Gastroesophageal sphincter (tissue), 4 donors: ENCODE measurements around the gene ACADM. TPM values are rescaled to one million over a fixed set of nuclear protein-coding genes. Genes with fewer than 3 reads are reported as not detected.
A peak's percentile ranks its signal among the peaks of the same experiment; 100 is the strongest.
"Not testable (repeated sequence)": the region's sequence is repeated elsewhere in the genome, so short reads cannot be mapped to it uniquely, and the experiment has no call there.

ENCODE experiments used
- ATAC-seq: fragments of 150-250 bp; one replicate; pipeline ENCODE4 v1.9.1; 2016; ENCODE audit warnings: mild to moderate bottlenecking, moderate library complexity
- H3K27ac ChIP-seq, 4 donors: fragments of 200-600 bp; sonication (generic) in 3 of 4; 1 replicate in 3 of 4; 2 replicates in 1 of 4; pipeline ENCODE4 v1.5.1; 2016 to 2019
- H3K27me3 ChIP-seq: fragments of 200-600 bp; sonication (generic); one replicate; pipeline ENCODE4 v1.5.1; 2019
- H3K36me3 ChIP-seq, 2 donors: fragments of 200-600 bp; sonication (generic); one replicate each; pipeline ENCODE4 v1.5.1; 2019; ENCODE audit warnings: control low read depth in 1 of 2
- H3K4me1 ChIP-seq, 3 donors: fragments of 200-600 bp; sonication (generic); 1 replicate in 2 of 3; 2 replicates in 1 of 3; pipeline ENCODE4 v1.5.1; 2016 to 2019; ENCODE audit warnings: control low read depth in 2 of 3
- H3K4me3 ChIP-seq, 2 donors: fragments of 200-600 bp; sonication (generic); one replicate each; pipeline ENCODE4 v1.5.1; 2019; ENCODE audit warnings: mild to moderate bottlenecking in 1 of 2, moderate library complexity in 1 of 2
- H3K9me3 ChIP-seq, 3 donors: fragments of 200-600 bp; sonication (generic); one replicate each; pipeline ENCODE4 v1.5.1; 2017 to 2019; ENCODE audit warnings: control low read depth in 2 of 3
- EP300 ChIP-seq: sonication (generic); formaldehyde crosslinking; IDR thresholded peaks from one replicate; pipeline ENCODE4 v1.6.1; 2017; ENCODE audit warnings: antibody characterized with exemption, mild to moderate bottlenecking
- POLR2A ChIP-seq, 2 donors: fragments of 450-650 bp; IDR thresholded peaks; one replicate each; pipeline ENCODE4 v1.6.1; 2017; ENCODE audit warnings: antibody characterized with exemption in 2 of 2, mild to moderate bottlenecking in 2 of 2, moderate library complexity in 1 of 2
- POLR2AphosphoS5 ChIP-seq: sonication (generic); formaldehyde crosslinking; IDR thresholded peaks from one replicate; pipeline ENCODE4 v1.6.1; 2017; ENCODE audit warnings: antibody characterized with exemption
- WGBS, 2 donors: methylation state at CpG; one replicate each; pipeline ENCODE4 v1.1.5; 2018; ENCODE audit warnings: low coverage in 1 of 2; 5-methylcytosine and 5-hydroxymethylcytosine counted together
- total RNA-seq, 4 donors: library from RNA; depleted of rRNA; stranded (reverse); fragments of >200 nt; gene quantifications; one replicate each; pipeline ENCODE4 v1.1.0, GENCODE V29; 2016
- TF ChIP-seq, protein P1 (sequence below), 4 experiments: fragments of 200-600 bp in 2 of 4; fragments of 450-650 bp in 2 of 4; sonication (generic) in 1 of 4; IDR thresholded peaks; one replicate each; pipeline ENCODE4 v1.5.1; 2017 to 2019; ENCODE audit warnings: antibody characterized with exemption in 4 of 4, mild to moderate bottlenecking in 2 of 4, moderate library complexity in 2 of 4

ACADM gene
- total RNA-seq, 4 donors from 2014 or later: 51.2 to 73.8 (median 66.3) TPM

DNA sequence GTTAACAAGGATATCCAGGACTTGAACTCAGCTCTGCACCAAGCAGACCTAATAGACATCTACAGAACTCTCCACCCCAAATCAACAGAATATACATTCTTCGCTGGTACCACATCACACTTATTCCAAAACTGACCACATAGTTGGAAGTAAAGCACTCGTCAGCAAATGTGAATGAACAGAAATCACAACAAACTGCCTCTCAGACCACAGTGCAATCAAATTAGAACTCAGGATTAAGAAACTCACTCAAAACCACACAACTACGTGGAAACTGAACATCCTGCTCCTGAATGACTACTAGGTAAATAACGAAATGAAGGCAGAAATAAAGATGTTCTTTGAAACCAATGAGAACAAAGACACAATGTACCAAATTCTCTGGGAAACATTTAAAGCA lies 55.7 kb downstream of the ACADM start:
- H3K27ac ChIP-seq, H3K4me1 ChIP-seq, ATAC-seq, H3K36me3 ChIP-seq, H3K27me3 ChIP-seq, H3K4me3 ChIP-seq: not testable (repeated sequence)
- 69 to 79% methylated on average over 4 of the region's 4 CpGs for WGBS, 2 donors
- H3K9me3 ChIP-seq: peaks cover 0 to 22% (median 0%) of the 10 kb centered on the region in 3 donors

DNA sequence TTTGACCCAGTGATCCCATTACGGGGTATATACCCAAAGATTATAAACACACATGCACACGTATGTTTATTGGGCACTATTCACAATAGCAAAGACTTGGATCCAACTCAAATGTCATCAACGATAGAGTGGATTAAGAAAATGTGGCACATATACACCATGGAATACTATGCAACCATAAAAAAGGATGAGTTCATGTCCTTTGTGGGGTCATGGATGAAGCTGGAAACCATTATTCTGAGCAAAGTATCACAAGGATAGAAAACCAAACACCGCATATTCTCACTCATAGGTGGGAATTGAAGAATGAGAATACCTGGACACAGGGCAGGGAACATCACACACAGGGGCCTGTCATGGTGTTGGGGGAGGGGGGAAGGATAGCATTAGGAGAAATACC lies 59.4 kb downstream of the ACADM start:
- H3K36me3 ChIP-seq, H3K4me3 ChIP-seq, H3K27ac ChIP-seq, H3K27me3 ChIP-seq, H3K9me3 ChIP-seq, ATAC-seq: not testable (repeated sequence)
- peaks cover 2 to 33% (median 19%) of the 10 kb centered on the region in 3 donors for H3K4me1 ChIP-seq
- 88 to 93% methylated on average over 4 of the region's 4 CpGs for WGBS, 2 donors

- ATAC-seq: peak; percentile 59
- H3K36me3 ChIP-seq: peaks cover 0 to 8% of the 10 kb centered on the region in 2 donors
- 0 to 13% methylated on average over 7 to 9 of the region's 9 CpGs for WGBS, 2 donors
- no peaks in the 10 kb centered on the region for H3K9me3 ChIP-seq
- H3K4me3 ChIP-seq: peak overlapping the region; percentile 68 to 97
- peak overlapping the region; percentile 59 to 87 (median 81) for H3K27ac ChIP-seq
- TF ChIP-seq POLR2AphosphoS5 (no peak), EP300 (no peak), POLR2A (IDR thresholded peaks at IDR 0.05) (no peak)
- TF ChIP-seq, protein P1, sequence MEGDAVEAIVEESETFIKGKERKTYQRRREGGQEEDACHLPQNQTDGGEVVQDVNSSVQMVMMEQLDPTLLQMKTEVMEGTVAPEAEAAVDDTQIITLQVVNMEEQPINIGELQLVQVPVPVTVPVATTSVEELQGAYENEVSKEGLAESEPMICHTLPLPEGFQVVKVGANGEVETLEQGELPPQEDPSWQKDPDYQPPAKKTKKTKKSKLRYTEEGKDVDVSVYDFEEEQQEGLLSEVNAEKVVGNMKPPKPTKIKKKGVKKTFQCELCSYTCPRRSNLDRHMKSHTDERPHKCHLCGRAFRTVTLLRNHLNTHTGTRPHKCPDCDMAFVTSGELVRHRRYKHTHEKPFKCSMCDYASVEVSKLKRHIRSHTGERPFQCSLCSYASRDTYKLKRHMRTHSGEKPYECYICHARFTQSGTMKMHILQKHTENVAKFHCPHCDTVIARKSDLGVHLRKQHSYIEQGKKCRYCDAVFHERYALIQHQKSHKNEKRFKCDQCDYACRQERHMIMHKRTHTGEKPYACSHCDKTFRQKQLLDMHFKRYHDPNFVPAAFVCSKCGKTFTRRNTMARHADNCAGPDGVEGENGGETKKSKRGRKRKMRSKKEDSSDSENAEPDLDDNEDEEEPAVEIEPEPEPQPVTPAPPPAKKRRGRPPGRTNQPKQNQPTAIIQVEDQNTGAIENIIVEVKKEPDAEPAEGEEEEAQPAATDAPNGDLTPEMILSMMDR (IDR thresholded peaks at IDR 0.05): no peak
- no peaks in the 10 kb centered on the region for H3K27me3 ChIP-seq
- H3K4me1 ChIP-seq: peaks cover 3 to 48% (median 33%) of the 10 kb centered on the region in 3 donors
Observed at GRCh38 chr1:75785320-75785982, 60.9 kb downstream of the ACADM start.

DNA sequence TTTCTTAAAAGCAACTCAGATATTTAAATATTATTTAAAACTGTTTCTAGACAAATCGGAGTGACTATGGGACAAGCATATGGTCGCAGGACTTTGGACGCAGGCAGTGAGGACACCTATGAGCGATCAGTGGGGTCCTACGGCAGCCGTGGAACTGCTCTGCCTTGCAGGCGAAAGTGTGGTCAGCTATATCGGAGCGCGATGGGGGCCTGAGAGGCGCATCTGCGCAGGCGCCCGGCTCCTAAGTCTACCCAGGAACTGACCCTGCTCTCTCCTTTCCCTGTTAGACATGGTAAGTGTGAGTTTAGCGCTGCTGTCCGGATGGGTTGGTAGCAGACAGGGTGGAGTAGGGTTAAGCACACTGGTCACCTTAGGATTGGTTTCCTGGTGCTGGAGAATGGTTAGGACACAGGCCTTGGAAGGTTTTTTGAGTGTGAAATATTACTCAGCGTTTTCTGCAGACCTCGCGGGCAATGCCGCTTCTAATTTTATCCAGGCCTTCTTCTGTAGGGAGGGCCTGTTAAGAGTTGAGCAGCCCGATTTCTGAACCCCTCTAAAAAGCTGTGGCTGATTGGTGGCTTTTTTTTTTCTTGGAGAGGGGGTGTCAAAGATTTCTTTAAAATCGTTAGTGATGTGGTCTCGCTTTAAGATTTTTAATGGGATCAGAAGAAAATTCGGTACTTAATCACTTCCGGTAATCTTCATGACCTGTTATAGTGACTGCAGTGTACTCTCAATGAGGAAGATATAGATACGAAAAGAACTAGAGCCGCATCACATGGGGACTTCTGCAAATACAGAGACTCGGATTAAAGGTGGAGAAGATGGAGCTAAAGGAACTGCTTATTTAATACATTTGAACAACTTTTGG lies 61.7 kb downstream of the ACADM start, which contains the start of gene RABGGTB:
TSS of gene RABGGTB (plus strand) at position 274 of the 871 bp plus-strand sequence. CDS start at position 290, 16 bp downstream.
- H3K27me3 ChIP-seq: no peaks in the 10 kb centered on the region
- H3K4me1 ChIP-seq: peaks cover 3 to 56% (median 37%) of the 10 kb centered on the region in 3 donors
- H3K27ac ChIP-seq: peak within 1 kb of the TSS; percentile 79 to 87 (median 82)
- 0 to 2% methylated on average over 14 to 23 of the region's 28 CpGs for WGBS, 2 donors
- peak within 1 kb of the TSS; percentile 68 to 97 for H3K4me3 ChIP-seq
- peaks cover 0 to 15% of the 10 kb centered on the region in 2 donors for H3K36me3 ChIP-seq
- no peaks in the 10 kb centered on the region for H3K9me3 ChIP-seq
- no peak for TF ChIP-seq EP300
- peak; percentile 66 to 77 for TF ChIP-seq POLR2A (IDR thresholded peaks at IDR 0.05)
- peak; percentile 91 for TF ChIP-seq POLR2AphosphoS5
- TF ChIP-seq, protein P1 (IDR thresholded peaks at IDR 0.05): no peak
- peak; percentile 100 for ATAC-seq

DNA sequence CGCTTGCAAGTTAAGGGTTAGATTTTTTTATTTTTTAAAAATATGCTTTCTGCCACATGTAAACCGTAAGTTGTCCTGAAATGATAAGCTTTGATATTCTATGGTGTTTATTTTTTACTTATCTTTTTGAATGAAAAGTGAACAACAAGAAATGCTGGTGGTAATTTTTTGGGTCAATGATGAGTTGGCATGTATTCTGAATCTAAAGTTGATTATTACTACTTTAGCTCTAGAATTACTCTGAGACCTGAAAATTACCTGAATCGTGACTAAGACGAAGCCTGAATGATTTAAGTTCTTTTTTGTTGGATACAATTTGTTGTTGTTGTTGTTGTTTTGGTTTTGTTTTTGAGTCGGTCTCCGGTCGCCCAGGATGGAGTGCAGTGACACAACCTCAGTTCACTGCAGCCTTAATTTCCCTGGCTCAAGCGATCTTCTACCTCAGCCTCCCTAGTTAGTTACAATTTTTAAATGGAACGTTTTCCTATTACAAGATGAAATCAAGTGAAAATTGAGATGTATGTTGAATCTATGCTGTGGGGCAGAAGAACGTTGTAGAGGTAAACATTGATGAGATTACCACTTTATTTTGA lies 62.5 kb downstream of the ACADM start:
- H3K27ac ChIP-seq: peak overlapping the region; percentile 46 to 87 (median 81)
- H3K4me1 ChIP-seq: peaks cover 3 to 61% (median 37%) of the 10 kb centered on the region in 3 donors
- H3K9me3 ChIP-seq: no peaks in the 10 kb centered on the region
- H3K4me3 ChIP-seq: peak overlapping the region; percentile 68 to 97
- no peak for ATAC-seq
- H3K36me3 ChIP-seq: peaks cover under 1 to 23% of the 10 kb centered on the region in 2 donors
- TF ChIP-seq, protein P1 (IDR thresholded peaks at IDR 0.05): no peak
- TF ChIP-seq POLR2A (IDR thresholded peaks at IDR 0.05): no peak
- TF ChIP-seq POLR2AphosphoS5: no peak
- no peak for TF ChIP-seq EP300
- 1 to 6% methylated on average over 7 to 10 of the region's 10 CpGs for WGBS, 2 donors
- H3K27me3 ChIP-seq: no peaks in the 10 kb centered on the region
